ENCODE measurements around the gene CAMSAP1.

The CAMSAP1 gene

DNA sequence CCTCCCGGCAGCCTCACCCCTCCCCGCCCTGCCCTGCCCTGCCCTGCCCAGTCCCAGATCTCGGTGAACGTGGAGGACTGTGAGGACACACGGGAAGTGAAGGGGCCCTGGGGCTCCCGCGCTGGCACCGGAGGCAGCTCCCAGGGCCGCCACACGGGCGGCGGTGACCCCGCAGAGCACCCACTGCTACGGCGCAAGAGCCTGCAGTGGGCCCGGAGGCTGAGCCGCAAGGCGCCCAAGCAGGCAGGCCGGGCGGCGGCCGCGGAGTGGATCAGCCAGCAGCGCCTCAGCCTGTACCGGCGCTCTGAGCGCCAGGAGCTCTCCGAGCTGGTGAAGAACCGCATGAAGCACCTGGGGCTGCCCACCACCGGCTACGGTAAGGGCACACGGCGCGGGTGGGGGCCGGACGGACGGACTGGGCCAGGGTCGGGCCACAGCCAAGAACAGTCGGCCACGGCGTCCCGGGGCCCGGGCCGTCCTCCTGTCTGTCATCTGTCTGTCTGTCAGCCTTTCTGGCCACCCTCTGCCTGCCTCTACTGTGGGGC, 121.1 kb downstream of the CAMSAP1 start:
- no peaks in the 10 kb centered on the region for H3K4me1 ChIP-seq (ENCODE audit: insufficient read depth, poor library complexity, severe bottlenecking)
- no peak for DNase-seq (ENCODE audit: low spot score)
- H3K4me3 ChIP-seq (ENCODE audit: severe bottlenecking) = no peak overlapping the region
- no peak overlapping the region for H3K27ac ChIP-seq (ENCODE audit: poor library complexity, severe bottlenecking)
- TF ChIP-seq, protein P1, sequence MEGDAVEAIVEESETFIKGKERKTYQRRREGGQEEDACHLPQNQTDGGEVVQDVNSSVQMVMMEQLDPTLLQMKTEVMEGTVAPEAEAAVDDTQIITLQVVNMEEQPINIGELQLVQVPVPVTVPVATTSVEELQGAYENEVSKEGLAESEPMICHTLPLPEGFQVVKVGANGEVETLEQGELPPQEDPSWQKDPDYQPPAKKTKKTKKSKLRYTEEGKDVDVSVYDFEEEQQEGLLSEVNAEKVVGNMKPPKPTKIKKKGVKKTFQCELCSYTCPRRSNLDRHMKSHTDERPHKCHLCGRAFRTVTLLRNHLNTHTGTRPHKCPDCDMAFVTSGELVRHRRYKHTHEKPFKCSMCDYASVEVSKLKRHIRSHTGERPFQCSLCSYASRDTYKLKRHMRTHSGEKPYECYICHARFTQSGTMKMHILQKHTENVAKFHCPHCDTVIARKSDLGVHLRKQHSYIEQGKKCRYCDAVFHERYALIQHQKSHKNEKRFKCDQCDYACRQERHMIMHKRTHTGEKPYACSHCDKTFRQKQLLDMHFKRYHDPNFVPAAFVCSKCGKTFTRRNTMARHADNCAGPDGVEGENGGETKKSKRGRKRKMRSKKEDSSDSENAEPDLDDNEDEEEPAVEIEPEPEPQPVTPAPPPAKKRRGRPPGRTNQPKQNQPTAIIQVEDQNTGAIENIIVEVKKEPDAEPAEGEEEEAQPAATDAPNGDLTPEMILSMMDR (IDR thresholded peaks at IDR 0.05; ENCODE audit: poor library complexity, severe bottlenecking) = no peak
- H3K27me3 ChIP-seq (ENCODE audit: insufficient read depth, poor library complexity, severe bottlenecking) = peaks cover 30% of the 10 kb centered on the region
- ATAC-seq (ENCODE audit: low read depth) = no peak
- H3K36me3 ChIP-seq (ENCODE audit: low read depth) = no peaks in the 10 kb centered on the region
- H3K9me3 ChIP-seq (ENCODE audit: severe bottlenecking) = no peaks in the 10 kb centered on the region

DNA sequence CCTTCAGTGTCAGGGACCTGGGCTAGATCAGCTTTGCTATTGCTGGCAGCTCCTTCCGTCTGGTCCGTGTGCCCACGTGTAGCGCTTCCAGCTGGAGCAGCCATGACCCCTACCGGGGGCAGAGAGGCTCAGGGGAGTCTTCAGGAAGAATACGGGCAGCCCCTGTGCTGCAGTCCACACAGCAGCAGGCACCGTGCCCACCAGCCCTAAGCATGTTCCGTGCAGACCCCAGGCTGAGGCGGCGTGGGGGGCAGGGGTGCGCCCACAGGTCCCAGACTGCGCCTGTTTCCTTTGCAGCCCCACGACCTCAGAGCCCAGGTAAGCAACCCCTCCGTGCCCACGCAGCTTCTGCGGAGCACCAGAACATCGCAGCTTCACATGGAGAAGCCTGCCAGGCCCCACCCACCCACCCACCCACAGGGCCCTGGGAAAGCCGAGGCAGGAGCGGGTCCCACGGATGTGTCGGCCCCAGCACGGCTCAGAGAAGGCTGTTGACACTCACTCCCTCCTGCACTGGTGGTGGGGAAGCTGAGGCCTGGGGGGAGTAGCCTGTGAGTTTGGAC, 122.3 kb downstream of the CAMSAP1 start:
- ATAC-seq (ENCODE audit: low read depth) = no peak
- H3K9me3 ChIP-seq (ENCODE audit: severe bottlenecking) = no peaks in the 10 kb centered on the region
- no peak overlapping the region for H3K27ac ChIP-seq (ENCODE audit: poor library complexity, severe bottlenecking)

DNA sequence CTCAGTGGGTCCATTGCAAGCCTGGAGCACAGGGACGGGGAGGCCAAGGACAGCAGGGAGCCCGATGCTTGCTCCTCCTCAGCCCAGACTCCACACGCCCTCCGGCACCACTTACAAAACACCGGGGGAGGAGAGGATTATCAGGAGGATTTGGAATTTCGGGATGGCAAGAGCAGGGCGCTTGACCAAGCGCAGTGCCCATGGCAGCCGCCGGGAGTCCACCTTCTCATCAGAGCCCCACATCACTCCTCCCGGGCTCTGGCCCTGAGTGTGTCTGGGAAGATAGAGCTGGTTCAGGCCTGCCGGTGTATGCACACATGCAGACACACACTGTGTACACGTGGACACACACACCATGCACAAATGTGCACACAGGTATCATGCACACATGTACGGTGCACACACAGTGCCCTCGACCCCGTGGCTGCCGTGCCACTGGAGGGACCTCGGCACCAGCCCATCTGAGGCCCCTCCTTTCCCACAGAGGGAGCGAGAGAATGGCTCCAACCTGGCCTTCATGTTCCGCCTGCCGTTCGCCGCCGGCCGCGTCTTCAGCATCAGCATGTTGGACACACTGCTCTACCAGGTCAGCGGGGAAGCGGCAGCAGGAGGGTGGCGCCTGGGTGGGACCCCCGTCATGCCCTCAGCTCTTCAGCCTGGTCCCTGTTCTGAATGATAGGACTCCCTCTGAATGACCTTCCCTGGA, 123.7 kb downstream of the CAMSAP1 start:
- Histone ChIP-seq H3K36me3 (ENCODE audit: low read depth) (no peaks in the 10 kb centered on the region), H3K9me3 (ENCODE audit: severe bottlenecking) (no peaks in the 10 kb centered on the region), H3K27me3 (ENCODE audit: insufficient read depth, poor library complexity, severe bottlenecking) (peaks cover 33% of the 10 kb centered on the region), H3K4me3 (ENCODE audit: severe bottlenecking) (no peak overlapping the region), H3K27ac (ENCODE audit: poor library complexity, severe bottlenecking) (no peak overlapping the region), H3K4me1 (ENCODE audit: insufficient read depth, poor library complexity, severe bottlenecking) (no peaks in the 10 kb centered on the region)
- DNase-seq (ENCODE audit: low spot score) (no peak), ATAC-seq (ENCODE audit: low read depth) (no peak)
- TF ChIP-seq, protein P1 (IDR thresholded peaks at IDR 0.05; ENCODE audit: poor library complexity, severe bottlenecking) = no peak

More for the DNA sequence above, 122.3 kb downstream of the CAMSAP1 start:
- TF ChIP-seq, protein P1 (IDR thresholded peaks at IDR 0.05; ENCODE audit: poor library complexity, severe bottlenecking) = no peak
- DNase-seq (ENCODE audit: low spot score) = no peak
- H3K4me3 ChIP-seq (ENCODE audit: severe bottlenecking) = no peak overlapping the region
- no peaks in the 10 kb centered on the region for H3K36me3 ChIP-seq (ENCODE audit: low read depth)
- H3K4me1 ChIP-seq (ENCODE audit: insufficient read depth, poor library complexity, severe bottlenecking) = no peaks in the 10 kb centered on the region
- peaks cover 33% of the 10 kb centered on the region for H3K27me3 ChIP-seq (ENCODE audit: insufficient read depth, poor library complexity, severe bottlenecking)

DNA sequence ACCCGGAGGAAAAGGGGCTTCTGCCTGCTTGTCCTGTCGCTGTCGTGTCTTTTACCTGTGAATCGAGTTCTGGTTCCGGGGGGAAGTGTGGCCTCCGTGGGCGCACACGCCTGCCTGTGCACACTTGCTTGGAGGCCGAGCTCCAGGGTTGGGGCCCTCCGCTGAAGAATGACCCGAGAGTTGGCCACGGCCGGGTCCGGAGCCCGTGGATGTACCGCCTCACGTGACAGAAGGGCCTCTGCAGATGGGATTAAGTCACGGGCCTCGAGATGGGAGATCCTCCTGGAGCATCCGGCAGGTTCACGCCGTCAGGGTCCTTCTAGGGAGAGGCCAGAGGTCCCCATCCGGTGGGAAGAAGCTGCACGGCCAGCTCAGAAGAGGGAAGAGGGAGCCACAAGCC, 124.4 kb downstream of the CAMSAP1 start:
- Histone ChIP-seq H3K4me3 (ENCODE audit: severe bottlenecking) (no peak overlapping the region), H3K4me1 (ENCODE audit: insufficient read depth, poor library complexity, severe bottlenecking) (no peaks in the 10 kb centered on the region), H3K27ac (ENCODE audit: poor library complexity, severe bottlenecking) (no peak overlapping the region), H3K36me3 (ENCODE audit: low read depth) (no peaks in the 10 kb centered on the region), H3K9me3 (ENCODE audit: severe bottlenecking) (no peaks in the 10 kb centered on the region), H3K27me3 (ENCODE audit: insufficient read depth, poor library complexity, severe bottlenecking) (peaks cover 26% of the 10 kb centered on the region)
- TF ChIP-seq, protein P1 (IDR thresholded peaks at IDR 0.05; ENCODE audit: poor library complexity, severe bottlenecking) = no peak
- DNase-seq (ENCODE audit: low spot score) (no peak), ATAC-seq (ENCODE audit: low read depth) (no peak)

DNA sequence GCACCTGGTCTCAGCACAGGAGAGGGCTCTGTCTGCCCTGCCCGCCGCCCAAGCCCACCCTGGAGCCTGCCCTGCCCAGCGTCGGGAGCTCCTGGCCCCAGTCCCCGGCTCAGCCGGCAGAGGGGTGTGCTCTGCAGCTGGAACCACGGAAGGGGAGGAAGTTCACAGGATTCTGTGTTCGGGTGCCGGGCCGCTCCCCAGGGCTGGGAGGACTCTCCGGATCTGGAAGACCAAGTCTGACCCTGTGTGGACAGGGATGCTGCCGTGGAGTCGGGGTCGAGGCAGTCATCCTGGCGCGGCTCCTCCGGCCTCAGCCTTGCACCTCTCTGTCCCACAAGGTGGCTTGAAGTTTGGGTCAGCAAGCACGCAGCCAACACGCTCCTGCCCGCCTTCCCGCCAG, 126.7 kb downstream of the CAMSAP1 start:
- Histone ChIP-seq H3K9me3 (ENCODE audit: severe bottlenecking) (no peaks in the 10 kb centered on the region), H3K4me1 (ENCODE audit: insufficient read depth, poor library complexity, severe bottlenecking) (no peaks in the 10 kb centered on the region), H3K27me3 (ENCODE audit: insufficient read depth, poor library complexity, severe bottlenecking) (peaks cover 16% of the 10 kb centered on the region), H3K27ac (ENCODE audit: poor library complexity, severe bottlenecking) (no peak overlapping the region), H3K4me3 (ENCODE audit: severe bottlenecking) (no peak overlapping the region), H3K36me3 (ENCODE audit: low read depth) (no peaks in the 10 kb centered on the region)
- TF ChIP-seq, protein P1 (IDR thresholded peaks at IDR 0.05; ENCODE audit: poor library complexity, severe bottlenecking) = no peak
- ATAC-seq (ENCODE audit: low read depth) = no peak
- no peak for DNase-seq (ENCODE audit: low spot score)

Measured in RWPE2 (cell line).